SK-N-SH (cell line): ENCODE results near the gene IGFL4. TPM values are rescaled to one million over a fixed set of nuclear protein-coding genes. Genes with fewer than 3 reads are reported as not detected.

Experiments used
- CTCF ChIA-PET: fragments of 300-600, 350-600 bp; formaldehyde crosslinking; extraction: SDS; loops from one replicate; lab custom pipeline; 2021; lab: Yijun Ruan, JAX
- POLR2A ChIA-PET: fragments of 350-600 bp; sonication (Branson Sonifier 250); formaldehyde crosslinking; extraction: SDS; loops from one replicate; lab custom pipeline; 2020; ENCODE audit warnings: antibody characterized with exemption, inconsistent platforms; lab: Yijun Ruan, JAX
- DNase-seq: peaks from one replicate; pipeline ENCODE4 v3.0.0; 2012
- H2AFZ ChIP-seq: fragments of 200-600 bp; sonication (generic); 2 replicates; pipeline ENCODE4 v1.8.1; 2016; ENCODE audit warnings: antibody characterized with exemption, mild to moderate bottlenecking, low read depth
- H3F3A ChIP-seq: fragments of 200-600 bp; sonication (generic); replicated peaks from 2 replicates; pipeline ENCODE3; 2016; ENCODE audit warnings: antibody characterized with exemption, mild to moderate bottlenecking; ENCODE audit not compliant: insufficient read depth
- H3K27ac ChIP-seq, 2 experiments: fragments of 200-500 bp in 1 of 2; fragments of 200-600 bp in 1 of 2; sonication (Bioruptor generic) in 1 of 2; sonication (generic), shearing (Covaris generic) in 1 of 2; 2 replicates each; pipeline versions ENCODE4 v1.5.1 to v1.6.1; 2014 to 2016; ENCODE audit warnings: low read depth in 2 of 2, inconsistent platforms in 1 of 2, low read length in 1 of 2, mild to moderate bottlenecking in 1 of 2, mixed read lengths in 1 of 2
- H3K27me3 ChIP-seq: fragments of 200-600 bp; sonication (generic), shearing (Covaris generic); 2 replicates; pipeline ENCODE4 v1.6.1; 2016; ENCODE audit warnings: mixed run types; ENCODE audit not compliant: insufficient read depth
- H3K36me3 ChIP-seq, 2 experiments: fragments of 200-500 bp in 1 of 2; fragments of 200-600 bp in 1 of 2; sonication (Bioruptor generic) in 1 of 2; sonication (generic) in 1 of 2; replicated peaks in 1 of 2; 2 replicates each; pipeline versions ENCODE3 to v1.5.1; 2014 to 2016; ENCODE audit warnings: low read length in 1 of 2, mild to moderate bottlenecking in 1 of 2; ENCODE audit not compliant: insufficient read depth in 2 of 2, control insufficient read depth in 1 of 2
- H3K4me1 ChIP-seq, 2 experiments: fragments of 200-500 bp in 1 of 2; fragments of 200-600 bp in 1 of 2; sonication (Bioruptor generic) in 1 of 2; sonication (generic), shearing (Covaris generic) in 1 of 2; 2 replicates each; pipeline versions ENCODE4 v1.5.1 to v1.6.1; 2014 to 2016; ENCODE audit warnings: low read depth in 1 of 2, low read length in 1 of 2, mixed run types in 1 of 2; ENCODE audit not compliant: insufficient read depth in 2 of 2, control insufficient read depth in 1 of 2
- H3K4me2 ChIP-seq: fragments of 200-600 bp; sonication (generic), shearing (Covaris generic); 2 replicates; pipeline ENCODE4 v1.6.1; 2017; ENCODE audit warnings: mixed run types
- H3K4me3 ChIP-seq, 2 experiments: fragments of 200-500 bp in 1 of 2; fragments of 200-600 bp in 1 of 2; sonication (Bioruptor generic) in 1 of 2; sonication (generic), shearing (Covaris generic) in 1 of 2; 2 replicates each; pipeline versions ENCODE4 v1.5.1 to v1.8.1; 2014 to 2016; ENCODE audit warnings: low read depth in 2 of 2, inconsistent platforms in 1 of 2, low read length in 1 of 2, mild to moderate bottlenecking in 1 of 2, mixed read lengths in 1 of 2, moderate library complexity in 1 of 2
- H3K79me2 ChIP-seq: fragments of 200-600 bp; sonication (generic); 2 replicates; pipeline ENCODE4 v1.8.1; 2017; ENCODE audit warnings: mild to moderate bottlenecking; ENCODE audit not compliant: insufficient read depth
- H3K9ac ChIP-seq: fragments of 200-600 bp; sonication (generic); 2 replicates; pipeline ENCODE4 v1.6.1; 2017; ENCODE audit warnings: mixed run types
- H3K9me2 ChIP-seq: fragments of 200-600 bp; sonication (generic); 2 replicates; pipeline ENCODE4 v1.6.1; 2017; ENCODE audit warnings: mixed run types
- H3K9me3 ChIP-seq: fragments of 200-600 bp; sonication (generic); 2 replicates; pipeline ENCODE4 v1.6.1; 2017; ENCODE audit warnings: mixed run types, mild to moderate bottlenecking, moderate library complexity
- H4K20me1 ChIP-seq: fragments of 200-600 bp; sonication (generic); 2 replicates; pipeline ENCODE4 v1.6.1; 2017; ENCODE audit warnings: mild to moderate bottlenecking, mixed run types; ENCODE audit not compliant: insufficient read depth
- EP300 ChIP-seq, 2 experiments: IDR thresholded peaks; 2 replicates each; pipeline versions ENCODE4 v1.4.0 to v1.6.1; 2012; ENCODE audit warnings: borderline replicate concordance in 1 of 2, low read depth in 1 of 2, low read length in 1 of 2
- EZH2phosphoT487 ChIP-seq: fragments of 200-600 bp; sonication (generic); IDR thresholded peaks from 2 replicates; pipeline ENCODE4 v1.6.1; 2017; ENCODE audit warnings: low read depth, mixed run types, mild to moderate bottlenecking, antibody characterized with exemption, moderate library complexity, borderline replicate concordance
- FOSL2 ChIP-seq: IDR thresholded peaks from 2 replicates; pipeline ENCODE4 v1.4.0; 2012; ENCODE audit warnings: low read depth, mild to moderate bottlenecking, moderate library complexity, borderline replicate concordance
- FOXM1 ChIP-seq: IDR thresholded peaks from 2 replicates; pipeline ENCODE4 v1.4.0; 2012; ENCODE audit warnings: low read depth, mild to moderate bottlenecking
- GABPA ChIP-seq: IDR thresholded peaks from 2 replicates; pipeline ENCODE4 v1.4.0; 2012; ENCODE audit warnings: low read depth, mild to moderate bottlenecking
- GATA2 ChIP-seq: sonication (generic); formaldehyde crosslinking; IDR thresholded peaks from 2 replicates; pipeline ENCODE4 v1.5.0; 2020; ENCODE audit warnings: mild to moderate bottlenecking, missing genetic modification reagents
- IRF3 ChIP-seq: fragments of 150-350 bp; IDR thresholded peaks from 2 replicates; pipeline ENCODE4 v1.6.1; 2016; ENCODE audit warnings: mild to moderate bottlenecking, low read depth, low read length
- JUND ChIP-seq: IDR thresholded peaks from 2 replicates; pipeline ENCODE4 v1.4.0; 2012
- MEF2A ChIP-seq: IDR thresholded peaks from 2 replicates; pipeline ENCODE4 v1.4.0; 2012; ENCODE audit warnings: low read depth, borderline replicate concordance
- NFIC ChIP-seq: IDR thresholded peaks from 2 replicates; pipeline ENCODE4 v1.4.0; 2012; ENCODE audit warnings: borderline replicate concordance
- NRF1 ChIP-seq: IDR thresholded peaks from 2 replicates; pipeline ENCODE4 v1.6.1; 2012; ENCODE audit warnings: low read depth, mild to moderate bottlenecking, low read length
- RAD21 ChIP-seq: IDR thresholded peaks from 2 replicates; pipeline ENCODE4 v1.6.1; 2012; ENCODE audit warnings: mild to moderate bottlenecking, low read length
- RCOR1 ChIP-seq: fragments of 150-350 bp; IDR thresholded peaks from 2 replicates; pipeline ENCODE4 v1.6.1; 2017; ENCODE audit warnings: antibody characterized with exemption, low read length
- REST ChIP-seq: IDR thresholded peaks from 2 replicates; pipeline ENCODE4 v1.6.1; 2012; ENCODE audit warnings: mild to moderate bottlenecking, low read depth, low read length, moderate library complexity
- SIN3A ChIP-seq: IDR thresholded peaks from 2 replicates; pipeline ENCODE4 v1.6.1; 2012; ENCODE audit warnings: low read depth, mild to moderate bottlenecking, low read length, moderate library complexity, borderline replicate concordance
- SMC3 ChIP-seq: IDR thresholded peaks from 2 replicates; pipeline ENCODE4 v1.6.1; 2012; ENCODE audit warnings: low read depth, low read length, improper control_type of control experiment
- TAF1 ChIP-seq: IDR thresholded peaks from 2 replicates; pipeline ENCODE4 v1.6.1; 2012; ENCODE audit warnings: low read depth, mild to moderate bottlenecking, low read length, moderate library complexity, borderline replicate concordance
- TCF12 ChIP-seq: IDR thresholded peaks from 2 replicates; pipeline ENCODE4 v1.4.0; 2012
- TEAD4 ChIP-seq: IDR thresholded peaks from 2 replicates; pipeline ENCODE4 v1.4.0; 2012; ENCODE audit warnings: mild to moderate bottlenecking, borderline replicate concordance; ENCODE audit not compliant: insufficient read depth
- USF1 ChIP-seq: IDR thresholded peaks from 2 replicates; pipeline ENCODE4 v1.4.0; 2012; ENCODE audit warnings: low read depth, borderline replicate concordance
- YY1 ChIP-seq: IDR thresholded peaks from 2 replicates; pipeline ENCODE4 v1.4.0; 2012; ENCODE audit warnings: low read depth, mild to moderate bottlenecking
- ZBTB33 ChIP-seq: IDR thresholded peaks from 2 replicates; pipeline ENCODE4 v1.4.0; 2012; ENCODE audit warnings: low read depth, borderline replicate concordance
- WGBS: methylation state at CpG from one replicate; pipeline ENCODE4 v1.1.6; 2017; ENCODE audit warnings: low lambda C conversion rate; 5-methylcytosine and 5-hydroxymethylcytosine counted together
- polyA plus RNA-seq, 3 experiments: library from polyadenylated mRNA; depleted of rRNA; stranded (reverse); fragments of >200 nt; gene quantifications; 2 replicates each; pipeline ENCODE4 v1.2.3, GENCODE V29; 2012

The IGFL4 gene
- polyA plus RNA-seq, 1 of the 3 experiments (the other 2 are of a cell fraction): not detected

- Histone ChIP-seq H3K4me1 (no peaks in the 10 kb centered on the region; a peak in 1 of 4 replicates), H3K9me3 (no peaks in the 10 kb centered on the region), H3K27ac (no peak overlapping the region), H3K4me3 (no peak overlapping the region), H2AFZ (no peak overlapping the region), H3K9ac (no peak overlapping the region), H3K27me3 (no peaks in the 10 kb centered on the region), H3K36me3 (no peaks in the 10 kb centered on the region), H3F3A (peaks cover 15% of the 10 kb centered on the region), H3K9me2 (no peaks in the 10 kb centered on the region), H4K20me1 (peaks cover 20% of the 10 kb centered on the region), H3K4me2 (no peak overlapping the region), H3K79me2 (no peaks in the 10 kb centered on the region)
- no peak for TF ChIP-seq USF1
- no peak for TF ChIP-seq FOXM1
- no peak for TF ChIP-seq EP300 (IDR thresholded peaks at IDR 0.05; ENCODE audit: borderline replicate concordance in 1 of 2, low read depth in 1 of 2, low read length in 1 of 2)
- no peak for TF ChIP-seq NRF1
- no peak for TF ChIP-seq SIN3A
- TF ChIP-seq NFIC: no peak
- no peak for TF ChIP-seq RAD21
- no peak for TF ChIP-seq TCF12
- TF ChIP-seq ZBTB33: no peak
- TF ChIP-seq YY1: no peak
- no peak for TF ChIP-seq GATA2
- TF ChIP-seq MEF2A: no peak
- TF ChIP-seq TAF1: no peak
- no peak for TF ChIP-seq RCOR1
- TF ChIP-seq JUND: no peak
- no peak for TF ChIP-seq GABPA
- no peak for TF ChIP-seq EZH2phosphoT487
- 81% methylated on average over 7 of the region's 11 CpGs for WGBS
- CTCF ChIA-PET: interaction anchor here (1.2 to 5.1 kb wide), 6 partner anchors 7 to 243 kb away, joined by 3 to 82 read pairs (median 4); no protein-coding TSS in a partner anchor
- DNase-seq: no peak
- POLR2A ChIA-PET: no interaction called here
These were observed 19.2 kb downstream of the IGFL4 start for GRCh38 chr19:46021531-46022041.

- no peak for DNase-seq
- H3F3A ChIP-seq: peaks cover 15% of the 10 kb centered on the region
- no peak overlapping the region for H3K4me3 ChIP-seq
- no peak overlapping the region for H3K4me2 ChIP-seq
- peaks cover 26% of the 10 kb centered on the region for H4K20me1 ChIP-seq
- peaks cover 0 to 7% of the 10 kb centered on the region in 2 experiments; a peak in 1 of 4 replicates for H3K4me1 ChIP-seq
- 83% methylated on average over 7 of the region's 7 CpGs for WGBS
- ChIA-PET POLR2A (no interaction called here), CTCF (interaction anchor here (0.6 to 5.1 kb wide), 4 partner anchors 8 to 245 kb away, joined by 3 to 82 read pairs (median 4); no protein-coding TSS in a partner anchor)
- H3K9me3 ChIP-seq: no peaks in the 10 kb centered on the region
- H3K79me2 ChIP-seq: no peaks in the 10 kb centered on the region
- H3K36me3 ChIP-seq: no peaks in the 10 kb centered on the region
- no peaks in the 10 kb centered on the region for H3K9me2 ChIP-seq
- no peak overlapping the region for H3K9ac ChIP-seq
- no peak overlapping the region for H2AFZ ChIP-seq
- H3K27me3 ChIP-seq: no peaks in the 10 kb centered on the region
- H3K27ac ChIP-seq: peak overlapping the region in 1 of 2 experiments; percentile 41; a peak in 1 of 4 replicates
- TF ChIP-seq EZH2phosphoT487: no peak
- TF ChIP-seq RAD21: no peak
- no peak for TF ChIP-seq TCF12
- TF ChIP-seq FOSL2: no peak
- TF ChIP-seq REST: no peak
- no peak for TF ChIP-seq TAF1
- no peak for TF ChIP-seq TEAD4
- no peak for TF ChIP-seq IRF3
- no peak for TF ChIP-seq SMC3
These were observed 20.0 kb downstream of the IGFL4 start for GRCh38 chr19:46020819-46021125.
